Aorta (tissue), 5 donors: ENCODE data around the gene TUBA8. TPM values are rescaled to one million over a fixed set of nuclear protein-coding genes. Genes with fewer than 3 reads are reported as not detected.
"Not testable (repeated sequence)": the region's sequence is repeated elsewhere in the genome, so short reads cannot be mapped to it uniquely, and the experiment has no call there.

Experiments
- ATAC-seq: fragments of 200-7000 bp; cut with Tn5 transposase; one replicate; pipeline ENCODE4 v1.9.1; 2022; ENCODE audit warnings: moderate library complexity; ENCODE audit not compliant: low FRiP score
- DNase-seq, 2 donors: peaks; one replicate each; pipeline ENCODE4 v3.0.0-alpha.2; 2020
- H3K27ac ChIP-seq, 2 donors: one replicate each; pipeline ENCODE4 v1.5.1; 2013; ENCODE audit warnings: low read length in 2 of 2, mild to moderate bottlenecking in 2 of 2, moderate library complexity in 2 of 2, control low read depth in 1 of 2, inconsistent platforms in 1 of 2, low read depth in 1 of 2
- H3K27me3 ChIP-seq, 2 donors: one replicate each; pipeline ENCODE4 v1.6.1; 2013; ENCODE audit warnings: control low read depth in 1 of 2, low read length in 1 of 2, mild to moderate bottlenecking in 1 of 2, moderate library complexity in 1 of 2; ENCODE audit not compliant: insufficient read depth in 2 of 2, control insufficient read depth in 1 of 2
- H3K36me3 ChIP-seq, 2 donors: one replicate each; pipeline ENCODE4 v1.6.1; 2013; ENCODE audit warnings: control low read depth in 1 of 2, low read length in 1 of 2, mild to moderate bottlenecking in 1 of 2; ENCODE audit not compliant: insufficient read depth in 2 of 2, control insufficient read depth in 1 of 2
- H3K4me1 ChIP-seq, 2 donors: one replicate each; pipeline ENCODE4 v1.6.1; 2013; ENCODE audit warnings: low read length in 2 of 2, control low read depth in 1 of 2, mild to moderate bottlenecking in 1 of 2, moderate library complexity in 1 of 2; ENCODE audit not compliant: insufficient read depth in 2 of 2, control insufficient read depth in 1 of 2
- H3K4me3 ChIP-seq, 2 donors: one replicate each; pipeline ENCODE4 v1.5.1; 2013; ENCODE audit warnings: low read length in 2 of 2, control low read depth in 1 of 2, mild to moderate bottlenecking in 1 of 2
- H3K9me3 ChIP-seq: one replicate; pipeline ENCODE4 v1.6.1; 2013; ENCODE audit warnings: mild to moderate bottlenecking, low read length; ENCODE audit not compliant: control insufficient read depth
- WGBS, 2 donors: extraction: QIAGEN DNeasy Blood & Tissue Kit; methylation state at CpG; one replicate each; pipeline ENCODE4 v1.1.7; 2013; 5-methylcytosine and 5-hydroxymethylcytosine counted together
- intact Hi-C, 2 donors: fragments of 100-400 bp; cut with DNase I; formaldehyde crosslinking; loops; one replicate each; pipeline versions ENCODE4 v1.14.2 to v1.15.0; 2022
- polyA plus RNA-seq, 2 donors: library from polyadenylated mRNA; stranded (reverse); fragments of 200-250 nt; gene quantifications; one replicate each; pipeline ENCODE4 v1.2.3, GENCODE V29; 2013
- total RNA-seq, 2 donors: library from RNA; stranded (reverse); fragmentation: NEBNext Ultra II Directional; extraction: Animal tissue kit (Norgen Biotek cat#: 25700); gene quantifications; one replicate each; pipeline ENCODE4 v1.2.1, GENCODE V29; 2021
- donor health status: healthy with polysubstance abuse.
- donor health status: Bipolar disorder and iron deficiency.
- donor health status: DM: no; HTN: no; CAD: no.
- donor health status: DM: no; HTN: no; CAD: no.
- donor health status: DM: yes; HTN: yes; CAD: no.

The TUBA8 gene
- total and polyA plus RNA-seq, 4 donors, result 1.6 to 3.1 (median 2.6) TPM

GRCh38 chr22:18073927-18074326 lies 36.7 kb upstream of the TUBA8 start:
- not testable (repeated sequence) for H3K27me3 ChIP-seq, H3K9me3 ChIP-seq, H3K27ac ChIP-seq, DNase-seq, ATAC-seq, H3K4me3 ChIP-seq, H3K4me1 ChIP-seq, H3K36me3 ChIP-seq
- 96% methylated on average over 4 of the region's 4 CpGs for WGBS, 2 donors
- intact Hi-C loops, result loop anchor here (5.0 to 10.0 kb wide), 2 partner anchors 157 to 329 kb away; no protein-coding TSS in a partner anchor

- Histone ChIP-seq H3K4me1 (peaks cover 0 to 2% of the 10 kb centered on the region in 2 donors), H3K27ac (peak overlapping the region in 1 of 2 donors; percentile 16), H3K9me3 (no peaks in the 10 kb centered on the region), H3K4me3 (no peak overlapping the region), H3K27me3 (no peaks in the 10 kb centered on the region), H3K36me3 (no peaks in the 10 kb centered on the region)
- ATAC-seq, result no peak
- no peak for DNase-seq
- 80 to 84% methylated on average over 6 of the region's 6 CpGs for WGBS, 2 donors
- intact Hi-C loops, result loop anchor here in 1 of 2 donors (5.0 to 10.0 kb wide), 2 partner anchors 178 to 330 kb away; no protein-coding TSS in a partner anchor
Measured at GRCh38 chr22:18075101-18075719, 35.4 kb upstream of the TUBA8 start.

DNA sequence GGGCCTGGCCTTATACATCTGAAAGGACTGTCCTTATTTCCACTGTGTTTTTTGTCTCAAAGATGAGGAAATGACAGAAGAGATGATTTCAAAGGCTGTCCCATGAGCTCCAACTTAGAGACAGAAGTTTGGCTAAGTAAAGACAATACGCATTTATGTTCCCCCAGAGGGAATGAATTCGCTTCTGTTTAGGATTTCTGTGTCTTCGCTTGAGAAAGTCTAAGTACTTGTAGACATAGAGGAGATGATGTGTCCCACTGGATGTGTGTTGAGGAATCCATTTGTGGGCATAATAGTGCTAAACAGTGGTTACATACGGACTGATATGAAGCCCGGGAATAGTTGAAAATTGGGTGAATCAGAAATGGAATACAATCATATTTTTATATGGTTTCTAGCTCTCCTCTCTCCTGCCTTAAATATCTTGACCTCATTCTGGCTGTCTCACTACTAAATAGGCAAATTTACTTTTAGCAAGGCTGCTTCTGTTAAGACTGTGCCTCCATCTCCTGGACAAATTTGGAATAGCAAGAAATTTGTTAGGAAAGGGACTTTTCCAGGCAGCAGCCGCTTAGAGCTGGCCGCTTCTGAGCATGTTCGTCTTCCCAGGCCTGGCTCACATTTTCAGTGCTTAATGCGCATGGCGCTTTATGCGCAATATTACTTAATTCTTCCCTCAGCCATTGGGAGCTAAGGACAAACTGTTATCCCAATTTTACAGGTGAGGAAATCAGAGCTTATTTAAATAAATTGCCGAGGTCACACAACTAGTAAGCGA lies 34.7 kb upstream of the TUBA8 start:
- Histone ChIP-seq H3K36me3 (no peaks in the 10 kb centered on the region), H3K4me1 (peaks cover 0 to 2% of the 10 kb centered on the region in 2 donors), H3K27me3 (no peaks in the 10 kb centered on the region), H3K4me3 (no peak overlapping the region), H3K9me3 (no peaks in the 10 kb centered on the region), H3K27ac (no peak overlapping the region)
- DNase-seq, result peak; percentile 67 to 77
- peak; percentile 86 for ATAC-seq
- WGBS, 2 donors, result 19 to 20% methylated on average over 13 of the region's 13 CpGs
- intact Hi-C loops, result loop anchor here (1.0 to 10.0 kb wide), 6 partner anchors 75 to 331 kb away; no protein-coding TSS in a partner anchor

DNA sequence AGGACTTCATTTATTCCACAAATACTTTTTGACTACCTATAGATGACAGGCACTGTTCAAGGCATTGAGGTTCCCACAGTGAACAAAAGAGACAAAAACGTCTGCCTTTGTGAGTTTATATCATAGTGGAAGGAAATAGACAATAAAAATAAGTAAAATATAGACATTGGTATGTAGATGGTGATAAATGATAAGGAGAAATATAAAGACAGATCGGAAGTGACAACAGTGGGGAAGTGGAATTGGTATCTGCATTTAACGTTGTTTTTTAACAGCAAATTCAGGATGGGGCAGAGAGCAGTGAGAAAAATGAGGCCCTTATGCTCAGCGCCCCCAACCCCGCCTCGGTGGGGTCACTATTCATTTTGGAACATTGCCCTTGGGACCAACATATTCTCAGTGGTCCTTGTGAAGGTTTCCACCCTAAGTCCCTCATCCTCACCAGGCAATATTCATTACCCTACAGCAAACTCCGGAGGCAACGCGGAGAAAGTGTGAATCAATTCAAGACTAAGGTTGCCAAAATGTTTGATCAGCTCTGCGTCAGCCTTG lies 33.4 kb upstream of the TUBA8 start:
- intact Hi-C loops, result loop anchor here (2.0 to 10.0 kb wide), 5 partner anchors 76 to 332 kb away; no protein-coding TSS in a partner anchor
- no peaks in the 10 kb centered on the region for H3K9me3 ChIP-seq
- peak; percentile 11 for ATAC-seq
- H3K36me3 ChIP-seq, result peaks cover 0 to 3% of the 10 kb centered on the region in 2 donors
- no peak for DNase-seq
- WGBS, 2 donors, result 1 to 3% methylated on average over 10 of the region's 10 CpGs
- H3K4me1 ChIP-seq, result peaks cover 0 to 2% of the 10 kb centered on the region in 2 donors
- H3K4me3 ChIP-seq, result peak overlapping the region; percentile 60 to 83
- H3K27ac ChIP-seq, result peak overlapping the region in 1 of 2 donors; percentile 85
- no peaks in the 10 kb centered on the region for H3K27me3 ChIP-seq

GRCh38 chr22:18077639-18078328 lies 32.8 kb upstream of the TUBA8 start, which contains the start of gene PEX26:
PEX26 (plus strand) TSS chr22:18077990; CDS start chr22:18078377, 387 bp downstream.
- no peaks in the 10 kb centered on the region for H3K27me3 ChIP-seq
- peaks cover 0 to 3% of the 10 kb centered on the region in 2 donors for H3K36me3 ChIP-seq
- DNase-seq, result peak; percentile 96 to 97
- peak within 1 kb of the TSS in 1 of 2 donors; percentile 85 for H3K27ac ChIP-seq
- H3K4me3 ChIP-seq, result peak within 1 kb of the TSS; percentile 60 to 83
- intact Hi-C loops, result loop anchor here (2.0 to 10.0 kb wide), 5 partner anchors 77 to 333 kb away; no protein-coding TSS in a partner anchor
- H3K9me3 ChIP-seq, result no peaks in the 10 kb centered on the region
- peaks cover 0 to 2% of the 10 kb centered on the region in 2 donors for H3K4me1 ChIP-seq
- WGBS, 2 donors, result 0% methylated on average over 48 to 50 of the region's 50 CpGs
- peak; percentile 96 for ATAC-seq

DNA sequence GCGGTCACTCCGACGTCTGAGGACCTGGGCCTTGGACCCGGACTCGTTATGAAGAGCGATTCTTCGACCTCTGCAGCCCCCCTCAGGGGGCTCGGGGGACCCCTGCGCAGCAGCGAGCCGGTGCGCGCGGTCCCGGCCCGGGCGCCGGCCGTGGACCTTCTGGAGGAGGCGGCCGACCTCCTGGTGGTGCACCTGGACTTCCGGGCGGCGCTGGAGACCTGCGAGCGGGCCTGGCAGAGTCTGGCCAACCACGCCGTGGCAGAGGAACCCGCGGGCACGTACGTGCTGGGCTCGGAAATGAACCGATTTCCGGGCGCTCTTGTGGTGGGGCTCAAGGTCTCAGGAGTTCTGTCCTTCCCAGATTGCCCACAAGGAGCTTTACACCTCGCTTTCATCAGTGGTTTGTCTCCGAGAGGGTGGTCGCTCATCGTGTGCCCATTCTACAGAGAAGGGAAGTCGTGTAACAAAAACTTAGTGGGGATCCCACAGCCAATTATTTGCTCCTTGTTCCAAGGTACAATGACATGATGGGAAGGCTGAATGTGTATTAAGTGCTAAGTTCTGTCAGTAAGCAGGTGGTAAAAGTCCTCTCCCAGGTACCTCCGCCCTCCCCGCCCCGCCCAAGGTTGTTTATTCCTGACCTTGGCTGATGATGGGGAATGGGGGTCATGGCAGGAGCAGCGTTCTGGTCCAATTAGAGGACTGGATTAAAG lies 32.1 kb upstream of the TUBA8 start:
- intact Hi-C loops, result loop anchor here in 1 of 2 donors (5.0 to 10.0 kb wide), 2 partner anchors 181 to 334 kb away; no protein-coding TSS in a partner anchor
- Histone ChIP-seq H3K27me3 (no peaks in the 10 kb centered on the region), H3K36me3 (peaks cover 0 to 3% of the 10 kb centered on the region in 2 donors), H3K4me3 (peak overlapping the region; percentile 57 to 83), H3K27ac (no peak overlapping the region), H3K4me1 (peaks cover 0 to 2% of the 10 kb centered on the region in 2 donors), H3K9me3 (no peaks in the 10 kb centered on the region)
- ATAC-seq (no peak), DNase-seq (peak; percentile 61 to 72)
- WGBS, 2 donors, result 9 to 11% methylated on average over 40 to 45 of the region's 45 CpGs

DNA sequence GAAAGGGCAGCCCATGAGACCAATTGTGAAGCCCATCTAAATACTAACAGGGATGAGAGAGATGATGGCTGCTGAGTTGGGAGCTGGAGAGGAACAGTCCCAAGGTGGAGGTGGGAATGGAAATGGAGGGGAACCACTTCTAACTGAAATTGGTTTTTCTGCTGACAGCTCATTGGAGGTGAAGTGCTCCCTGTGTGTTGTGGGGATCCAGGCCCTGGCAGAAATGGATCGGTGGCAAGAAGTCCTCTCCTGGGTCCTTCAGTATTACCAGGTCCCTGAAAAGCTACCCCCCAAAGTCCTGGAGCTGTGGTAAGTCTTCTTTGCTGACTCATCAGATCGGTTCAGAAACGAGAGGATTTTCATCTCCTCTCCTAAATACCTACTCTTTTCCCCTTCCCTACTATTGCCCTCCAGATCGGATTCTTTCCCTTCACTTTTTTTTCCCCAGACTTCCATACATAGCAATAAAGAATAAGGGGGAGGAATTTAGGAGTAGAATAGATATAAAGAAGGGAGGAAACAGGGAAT lies 30.8 kb upstream of the TUBA8 start:
- DNase-seq (no peak), ATAC-seq (no peak)
- Histone ChIP-seq H3K27me3 (no peaks in the 10 kb centered on the region), H3K36me3 (peaks cover 0 to 3% of the 10 kb centered on the region in 2 donors), H3K4me1 (peaks cover 0 to 2% of the 10 kb centered on the region in 2 donors), H3K4me3 (no peak overlapping the region), H3K9me3 (no peaks in the 10 kb centered on the region), H3K27ac (no peak overlapping the region)
- intact Hi-C loops, result loop anchor here in 1 of 2 donors (5.0 to 10.0 kb wide), 2 partner anchors 182 to 335 kb away; no protein-coding TSS in a partner anchor
- 70% methylated on average over 4 of the region's 4 CpGs for WGBS, 2 donors
